GM08714 (cell line): ENCODE data around the gene ERC2.
"Not testable (repeated sequence)": the region's sequence is repeated elsewhere in the genome, so short reads cannot be mapped to it uniquely, and the experiment has no call there.

Experiments
- H3K4me3 ChIP-seq: fragments of 200-500 bp; sonication (Bioruptor generic); 2 replicates; pipeline ENCODE4 v1.5.1; 2014; ENCODE audit warnings: mild to moderate bottlenecking, low read length, inconsistent platforms
- ZNF274 ChIP-seq: IDR thresholded peaks from 2 replicates; pipeline ENCODE4 v1.6.1; 2012; ENCODE audit warnings: mild to moderate bottlenecking, low read depth, low read length

ERC2 gene

DNA sequence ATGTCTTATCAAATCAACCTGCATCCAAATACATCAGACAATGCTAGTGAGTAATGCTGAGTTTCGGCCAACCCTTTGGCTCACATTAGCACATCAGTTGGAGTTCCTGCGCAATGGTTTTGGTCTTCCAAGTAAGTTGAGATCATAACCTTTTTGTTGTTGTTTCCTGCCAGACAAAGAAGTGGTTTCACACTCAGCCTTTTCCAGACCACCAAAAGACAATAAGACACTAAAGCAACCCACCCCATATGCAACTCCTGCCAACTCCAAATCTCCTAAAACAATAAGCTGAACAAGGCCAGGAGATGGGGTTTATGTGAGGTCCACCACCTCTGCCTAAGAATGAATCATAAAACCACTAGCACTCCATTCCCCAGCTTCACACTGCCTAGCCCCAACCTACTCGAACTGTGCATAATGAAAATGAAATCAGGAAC lies 177.0 kb downstream of the ERC2 start:
- no peak for TF ChIP-seq ZNF274
- H3K4me3 ChIP-seq = no peak overlapping the region

DNA sequence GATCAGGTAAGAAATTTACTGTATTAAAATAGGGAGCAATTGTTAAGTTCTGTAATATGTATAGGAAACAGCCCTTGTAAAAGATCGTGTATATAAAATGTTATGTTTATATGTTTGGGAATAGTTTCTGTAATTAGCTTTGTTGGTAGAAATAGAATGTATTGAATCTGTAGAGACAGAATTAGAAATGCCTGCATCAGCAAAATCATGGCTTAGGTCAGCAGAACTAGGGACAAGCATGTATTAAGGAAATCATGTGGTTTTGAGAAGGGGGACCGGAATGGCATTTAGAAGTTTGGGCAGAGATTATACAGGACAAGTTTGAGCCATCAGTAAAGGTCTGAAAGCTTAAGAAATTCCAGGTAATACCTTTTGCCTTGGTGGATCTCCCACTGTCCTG lies 177.9 kb downstream of the ERC2 start:
- no peak overlapping the region for H3K4me3 ChIP-seq
- no peak for TF ChIP-seq ZNF274

DNA sequence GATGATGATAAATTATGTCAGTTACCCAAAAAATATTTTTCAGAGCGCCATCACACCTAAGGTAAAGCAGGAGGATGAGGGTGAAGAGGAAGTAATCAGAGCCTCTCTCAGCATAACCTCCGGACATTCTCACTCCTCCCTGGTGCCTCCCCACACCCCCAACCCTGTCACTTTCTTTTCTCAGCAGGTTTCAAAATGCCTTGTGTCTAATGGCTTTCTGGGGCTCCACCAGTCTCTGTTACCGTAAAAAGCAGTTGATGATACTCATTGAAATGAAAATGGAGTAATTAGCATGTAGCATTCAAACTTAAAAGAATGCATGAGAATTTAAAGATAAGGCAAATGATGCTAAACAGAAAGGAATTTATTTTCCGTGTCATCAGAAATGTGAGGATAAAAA lies 180.0 kb downstream of the ERC2 start:
- no peak overlapping the region for H3K4me3 ChIP-seq
- no peak for TF ChIP-seq ZNF274

DNA sequence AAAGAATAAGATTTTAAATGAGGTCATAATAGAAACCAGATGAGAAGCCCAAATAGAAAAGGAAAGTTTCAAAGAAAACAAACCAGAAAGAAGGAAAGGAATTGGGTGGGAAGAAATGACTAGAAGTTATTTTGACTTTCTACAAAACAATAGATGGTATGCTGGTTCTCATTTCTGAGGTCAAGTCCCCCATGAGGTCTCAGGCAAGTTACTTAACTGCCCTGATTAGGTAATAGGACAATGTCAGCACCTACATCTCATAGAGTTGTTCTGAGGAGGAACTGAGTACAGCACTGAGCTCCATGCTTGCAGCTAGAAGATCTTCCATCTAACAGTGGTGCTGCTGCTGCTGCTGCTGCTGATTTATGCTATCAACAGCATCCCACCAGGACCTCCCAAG lies 185.9 kb downstream of the ERC2 start:
- no peak overlapping the region for H3K4me3 ChIP-seq
- no peak for TF ChIP-seq ZNF274

DNA sequence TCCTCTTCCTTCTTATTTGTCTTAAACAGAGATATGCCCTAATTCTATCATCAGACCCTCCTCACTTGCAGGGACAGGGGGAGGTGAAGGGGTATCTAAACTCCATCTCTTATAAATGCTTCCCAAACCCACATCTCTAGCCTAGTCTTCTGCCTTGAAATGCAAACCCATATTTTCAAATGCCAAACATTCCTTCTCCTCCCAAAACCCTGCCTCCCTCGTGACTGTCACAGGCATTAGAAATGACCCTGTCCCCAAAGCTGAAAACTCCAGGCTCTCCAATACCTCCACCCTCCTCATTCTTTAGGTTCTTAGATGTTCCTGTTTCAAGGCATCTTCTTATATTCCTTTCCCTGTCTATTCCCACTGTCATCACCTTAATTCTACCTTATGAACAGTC lies 191.0 kb downstream of the ERC2 start:
- no peak for TF ChIP-seq ZNF274
- no peak overlapping the region for H3K4me3 ChIP-seq

DNA sequence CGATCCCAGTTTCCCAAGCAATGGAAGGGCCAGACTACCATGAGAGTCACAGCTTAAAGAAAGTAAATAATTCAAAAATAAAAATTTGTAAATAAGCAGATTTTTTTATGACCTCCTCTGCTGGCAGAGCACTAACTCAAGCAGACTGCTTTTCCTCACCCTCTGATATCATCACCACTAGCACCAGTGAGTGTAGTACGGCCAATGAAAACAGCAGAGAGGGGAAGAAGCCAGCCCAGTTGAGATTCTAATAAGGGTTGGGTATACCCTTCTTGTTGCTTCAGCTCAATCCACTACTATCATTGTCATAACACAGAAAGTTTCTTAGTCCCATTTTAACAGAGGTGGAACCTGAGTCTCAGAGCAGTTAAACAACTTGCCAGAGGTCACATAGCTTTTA lies 193.1 kb downstream of the ERC2 start:
- TF ChIP-seq ZNF274 = no peak

DNA sequence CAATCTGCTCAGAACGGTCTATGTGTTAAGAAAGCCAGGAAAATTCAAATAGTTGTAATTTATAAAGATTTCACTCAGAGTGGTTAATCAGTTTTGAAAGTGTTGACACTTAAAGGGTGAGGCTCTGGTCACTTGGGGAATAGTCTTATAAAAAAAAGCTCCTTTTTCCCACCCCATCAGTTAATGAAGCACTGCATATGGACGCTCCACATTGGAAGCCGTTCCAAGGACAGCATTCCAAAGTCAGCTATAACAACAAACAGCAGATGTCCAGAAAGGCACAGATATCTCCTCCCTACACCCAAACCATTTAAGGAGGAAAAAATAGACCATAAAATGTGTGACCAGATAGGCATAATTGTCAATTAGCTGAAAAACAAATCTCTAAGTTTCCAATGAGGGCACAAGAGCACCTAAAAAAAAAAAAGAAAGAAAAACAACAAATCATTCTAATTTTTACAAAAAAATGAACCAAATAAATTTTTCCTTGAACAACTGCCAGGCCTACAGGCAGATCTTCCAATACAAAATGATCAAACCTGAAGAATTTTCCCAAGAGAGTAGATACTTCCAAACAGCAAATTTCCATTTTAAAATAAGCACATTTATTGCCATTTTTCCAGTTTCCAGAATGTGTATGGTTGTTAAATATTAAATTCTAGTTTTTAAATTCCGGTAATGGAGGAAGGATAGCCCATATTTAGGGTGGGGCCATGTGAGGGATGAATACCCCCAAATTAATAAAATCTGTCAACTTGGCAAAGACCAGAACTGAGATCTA lies 198.3 kb downstream of the ERC2 start:
- no peak for TF ChIP-seq ZNF274
- no peak overlapping the region for H3K4me3 ChIP-seq

More for the DNA sequence above, 193.1 kb downstream of the ERC2 start:
- H3K4me3 ChIP-seq = no peak overlapping the region

DNA sequence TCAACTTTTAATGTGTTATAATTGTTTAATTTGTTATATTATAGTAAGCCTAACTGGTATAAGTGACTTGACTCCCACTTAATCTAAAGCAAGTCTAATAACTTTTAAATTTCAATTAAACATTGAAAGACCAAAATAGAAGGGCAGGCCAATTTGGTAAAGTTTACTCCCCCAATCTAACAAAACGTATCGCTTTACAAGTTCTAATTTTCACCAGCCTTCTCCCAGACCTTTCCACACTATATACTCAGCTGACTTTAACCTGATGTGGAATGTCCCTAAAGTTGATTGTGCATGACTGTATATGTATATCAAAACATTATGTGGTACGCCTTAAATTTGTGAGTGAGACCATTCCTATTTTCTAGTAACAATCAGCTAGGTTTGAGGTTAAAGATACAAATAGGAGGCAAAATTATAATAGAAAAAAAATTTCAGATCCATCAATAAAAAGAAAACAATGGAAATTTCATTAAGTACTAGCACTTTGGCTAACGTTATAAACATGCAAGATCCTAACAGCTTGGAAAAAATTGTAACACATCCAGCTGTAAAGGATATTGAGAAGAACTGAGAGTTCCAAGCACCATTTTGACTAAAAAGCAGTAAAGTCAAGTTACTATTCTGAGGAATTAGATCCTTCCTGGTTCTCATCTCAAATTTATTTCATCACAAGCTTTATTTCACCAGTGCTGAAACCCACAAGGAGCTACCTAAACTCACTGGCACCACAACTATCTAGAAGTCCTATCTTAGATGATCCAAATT lies 199.5 kb downstream of the ERC2 start:
- TF ChIP-seq ZNF274 = no peak
- no peak overlapping the region for H3K4me3 ChIP-seq

DNA sequence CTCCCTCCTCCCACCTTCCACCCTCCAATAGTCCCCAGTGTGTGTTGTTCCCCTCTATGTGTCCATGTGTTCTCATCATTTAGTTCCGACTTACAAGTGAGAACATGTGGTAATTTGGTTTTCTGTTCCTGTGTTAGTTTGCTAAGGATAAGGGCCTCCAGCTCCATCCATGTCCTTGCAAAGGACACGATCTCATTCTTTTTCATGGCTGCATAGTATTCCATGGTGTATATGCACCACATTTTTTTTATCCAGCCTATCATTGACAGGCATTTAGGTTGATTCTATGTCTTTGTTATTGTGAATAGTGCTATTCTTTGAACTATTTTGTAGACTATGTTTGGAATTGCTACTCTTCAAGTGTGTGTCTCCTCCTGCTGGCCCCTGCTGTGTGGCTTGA lies 206.4 kb downstream of the ERC2 start:
- not testable (repeated sequence) for H3K4me3 ChIP-seq

DNA sequence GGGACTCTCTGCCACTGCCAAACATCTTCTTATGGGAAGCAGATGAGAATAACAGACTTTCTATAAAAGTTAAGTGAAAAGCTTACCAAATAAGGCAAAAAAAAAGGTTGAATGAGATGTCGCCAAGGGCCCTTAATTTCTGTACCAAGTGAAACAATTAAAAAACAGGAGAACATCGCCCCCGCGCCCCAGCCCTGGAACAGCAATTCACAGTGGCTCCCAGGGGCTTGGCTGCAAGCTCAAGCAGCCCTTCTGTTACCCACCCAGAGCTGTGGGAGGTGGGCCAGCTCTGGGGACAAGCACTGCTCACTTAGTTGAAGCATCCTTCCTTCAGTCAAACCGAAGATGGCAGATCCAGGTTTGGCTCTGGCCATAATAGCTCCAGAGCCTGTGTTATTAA lies 208.0 kb downstream of the ERC2 start:
- TF ChIP-seq ZNF274 = no peak
- no peak overlapping the region for H3K4me3 ChIP-seq

DNA sequence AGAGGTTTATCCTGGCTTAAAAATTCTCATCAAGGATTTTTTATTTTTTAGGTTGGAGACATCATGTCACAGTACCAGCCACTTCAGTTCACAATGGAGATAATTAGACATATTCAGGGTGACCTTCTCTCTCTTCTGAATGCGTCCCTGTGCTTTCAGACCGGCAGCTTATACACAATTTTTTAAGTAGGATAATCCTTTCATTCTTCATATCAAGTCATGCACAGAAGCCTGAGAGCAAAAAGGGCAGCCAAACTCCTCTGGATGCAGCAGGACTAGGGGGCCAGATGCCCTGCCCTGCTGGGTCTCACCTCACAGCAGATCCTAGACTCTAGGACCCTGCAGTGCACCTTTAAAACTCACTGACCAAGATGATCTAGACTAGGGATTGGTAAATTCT lies 210.4 kb downstream of the ERC2 start:
- TF ChIP-seq ZNF274 = no peak
- no peak overlapping the region for H3K4me3 ChIP-seq

DNA sequence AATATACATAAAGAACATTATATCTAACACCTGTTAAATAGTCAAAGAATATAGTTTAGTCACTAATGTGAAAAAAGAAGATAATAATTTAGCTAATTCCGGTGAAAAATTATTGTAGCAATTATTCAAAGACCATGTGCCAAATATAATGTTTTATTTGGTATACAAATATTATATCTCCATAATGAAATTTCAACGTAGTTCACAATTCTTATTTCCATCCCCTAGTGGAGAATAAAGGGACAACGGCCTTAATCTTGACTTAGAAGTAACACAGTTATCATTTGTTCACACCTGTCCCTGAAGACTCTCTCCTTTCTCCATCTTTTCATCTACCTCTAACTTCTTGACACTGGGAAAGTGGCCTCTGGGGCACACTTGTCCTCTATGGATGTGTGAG lies 213.4 kb downstream of the ERC2 start:
- no peak overlapping the region for H3K4me3 ChIP-seq
- no peak for TF ChIP-seq ZNF274

DNA sequence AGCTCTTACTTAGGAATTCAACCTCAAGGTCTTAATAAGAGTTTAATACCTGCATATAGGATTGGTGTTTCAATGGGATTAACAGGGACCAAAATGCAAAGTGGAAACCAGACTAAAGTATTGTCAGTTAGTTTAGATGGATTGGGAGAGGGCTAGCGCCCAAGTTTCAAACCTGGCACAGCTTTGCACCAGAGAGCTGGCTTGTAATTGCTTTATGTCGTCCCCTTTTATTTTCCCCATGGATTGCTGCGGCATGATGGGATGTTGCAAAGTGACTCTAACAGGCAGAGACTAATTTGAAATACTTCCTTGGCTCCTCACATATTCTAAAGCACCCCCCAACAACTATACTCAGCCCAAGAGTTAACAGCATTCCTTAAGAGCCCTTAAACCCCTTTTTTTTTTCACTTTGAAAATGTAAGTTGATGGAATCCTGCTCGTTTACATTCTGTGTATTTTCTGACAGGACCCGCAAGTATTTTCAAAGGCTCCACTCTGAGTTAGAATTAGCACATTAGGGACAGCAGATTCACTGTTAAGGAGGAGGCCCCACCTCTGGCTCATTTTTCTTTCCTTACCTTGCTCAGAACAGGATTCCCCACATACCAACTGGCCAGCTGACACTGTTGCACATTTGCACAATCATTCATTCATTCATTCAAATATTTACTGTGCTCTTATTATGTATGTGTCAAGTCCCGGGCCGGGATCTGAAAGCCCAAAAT lies 214.2 kb downstream of the ERC2 start:
- H3K4me3 ChIP-seq = no peak overlapping the region
- TF ChIP-seq ZNF274 = no peak

DNA sequence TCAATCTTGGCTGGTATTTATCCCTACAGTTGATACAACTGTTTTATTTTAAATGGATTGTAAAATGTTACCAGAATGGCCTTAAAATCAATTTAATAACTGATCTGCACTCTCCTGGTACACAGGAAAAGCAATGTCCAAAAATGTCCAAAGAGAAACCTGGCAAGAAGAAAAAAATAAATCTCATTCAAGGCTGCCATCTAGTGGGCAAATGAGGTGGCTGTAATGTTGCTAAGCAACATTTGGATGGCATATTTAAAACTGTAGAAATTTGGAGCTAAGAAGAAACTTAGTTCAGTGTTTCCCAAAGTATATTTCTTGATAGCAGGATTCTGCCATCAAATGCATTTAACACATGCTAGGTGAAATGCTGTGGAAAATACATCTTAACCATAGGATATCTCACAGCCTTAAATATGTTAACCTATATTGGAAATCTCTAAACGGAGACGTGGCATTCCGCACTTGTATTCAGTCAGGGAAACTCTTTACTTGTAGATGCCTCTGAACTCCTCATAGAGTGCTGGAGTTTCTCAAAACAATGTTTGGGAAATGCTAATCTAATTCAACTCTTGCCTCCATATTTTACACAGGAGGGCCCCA lies 216.8 kb downstream of the ERC2 start:
- no peak for TF ChIP-seq ZNF274
- no peak overlapping the region for H3K4me3 ChIP-seq

DNA sequence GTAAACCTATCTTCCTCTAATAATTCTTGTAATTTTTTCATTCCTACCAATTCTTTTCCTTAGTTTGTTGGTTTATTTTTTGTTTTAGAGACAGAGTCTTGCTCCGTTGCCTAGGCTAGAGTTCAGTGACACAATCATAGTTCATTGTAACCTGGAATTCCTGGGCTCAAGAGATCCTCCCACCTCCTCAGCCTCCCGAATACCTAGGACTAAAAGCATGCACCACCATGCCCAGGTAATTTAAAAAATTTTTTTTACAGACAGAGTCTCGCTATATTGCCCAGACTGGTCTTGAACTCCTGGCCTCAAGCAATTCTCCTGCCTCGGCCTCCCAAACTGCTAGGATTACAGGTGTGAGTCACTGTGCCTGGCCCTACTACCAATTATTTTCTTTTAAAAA lies 220.2 kb downstream of the ERC2 start:
- TF ChIP-seq ZNF274 = no peak
- no peak overlapping the region for H3K4me3 ChIP-seq
